ENCODE measurements around the gene GFAP.

DNA sequence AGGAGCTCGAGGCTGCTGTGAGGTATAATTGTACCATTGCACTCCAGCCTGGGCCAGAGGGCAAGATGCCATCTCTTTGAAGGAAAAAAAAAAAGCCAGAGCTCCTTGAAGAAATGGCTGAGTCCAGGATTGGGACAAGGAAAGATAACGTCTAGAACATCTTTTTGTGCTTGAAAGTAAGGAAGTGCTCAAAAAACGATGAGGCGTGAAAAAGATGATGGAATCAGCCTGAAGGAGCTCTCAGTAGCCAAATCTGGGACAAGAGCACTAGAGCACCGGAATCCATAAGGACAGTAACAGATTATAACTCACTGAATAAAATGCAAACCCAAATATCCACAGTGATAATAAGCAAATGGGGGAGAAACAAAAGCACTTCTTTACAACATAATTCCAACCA lies 38.2 kb downstream of the GFAP start:
- TF ChIP-seq CTCF (conservative IDR thresholded peaks at IDR 0.05 in 1 of 2, IDR thresholded peaks at IDR 0.05 in 1 of 2; ENCODE audit: extremely low read depth in 1 of 2, insufficient read depth in 1 of 2, low read depth in 1 of 2, low read length in 2 of 2) (no peak), EZH2 (IDR thresholded peaks at IDR 0.05; ENCODE audit: borderline replicate concordance, low read length) (no peak)
